ENCODE measurements around the gene TMEM74B.
"Not testable (repeated sequence)": the region's sequence is repeated elsewhere in the genome, so short reads cannot be mapped to it uniquely, and the experiment has no call there.

TMEM74B gene

DNA sequence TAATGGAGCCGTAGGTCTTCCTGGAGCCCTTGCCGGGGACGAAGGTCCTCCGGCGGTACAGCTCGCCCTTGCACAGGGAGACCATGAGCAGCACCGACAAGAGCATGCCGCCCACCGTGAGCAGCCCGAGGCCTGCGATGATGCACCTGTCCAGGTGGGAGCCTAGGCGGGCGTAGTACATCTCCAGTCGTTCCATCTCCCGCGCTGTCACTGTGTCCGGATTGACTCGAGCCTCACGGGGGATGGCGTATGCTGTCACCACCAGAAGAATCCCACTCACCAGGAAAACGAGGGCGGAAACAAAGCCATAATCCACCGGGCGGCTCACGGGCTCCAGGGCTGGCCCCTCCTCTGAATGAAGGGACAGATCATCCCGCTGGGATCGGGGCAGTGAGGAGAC lies 3.8 kb downstream of the TMEM74B start:
- DNase-seq (ENCODE audit: low read depth, low spot score) = no peak

DNA sequence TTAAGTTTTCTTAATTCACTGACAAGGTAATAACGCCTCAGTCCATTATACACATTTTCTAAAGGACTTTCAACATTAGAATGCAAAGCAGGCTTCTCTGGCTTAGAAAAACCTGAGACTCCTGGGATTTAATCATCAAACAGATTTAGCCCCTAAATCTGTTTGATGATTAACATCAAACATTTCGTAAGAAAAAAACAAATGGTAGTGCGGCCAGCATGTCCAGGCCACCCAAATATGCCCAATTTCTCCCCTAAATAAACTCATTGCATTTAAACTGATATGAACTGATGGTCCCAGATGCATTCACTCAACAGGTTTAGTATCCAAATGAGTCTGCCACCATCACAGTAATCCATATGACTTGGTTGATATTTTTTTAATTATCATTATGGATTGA lies 6.2 kb downstream of the TMEM74B start:
- no peak for DNase-seq (ENCODE audit: low read depth, low spot score)

DNA sequence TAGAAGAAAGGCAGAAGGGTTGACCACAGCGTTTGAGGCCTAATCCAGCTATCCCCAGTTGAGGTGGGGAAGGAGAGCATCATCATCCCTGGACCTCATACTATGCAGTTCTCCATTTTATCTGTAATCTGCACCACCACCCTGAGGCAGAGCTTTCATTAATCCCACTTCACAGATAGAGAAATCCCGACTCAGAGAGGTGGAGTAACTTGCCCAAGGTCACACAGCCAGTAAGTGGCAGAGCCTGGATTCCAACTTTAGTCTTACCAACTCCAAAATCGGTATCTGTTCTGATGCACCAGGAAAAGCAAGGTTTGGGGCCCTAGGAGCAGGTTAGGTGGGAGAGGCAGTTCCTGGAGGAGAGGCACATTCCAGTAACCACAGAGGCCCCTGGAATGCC lies 6.7 kb downstream of the TMEM74B start:
- no peak for DNase-seq (ENCODE audit: low read depth, low spot score)

DNA sequence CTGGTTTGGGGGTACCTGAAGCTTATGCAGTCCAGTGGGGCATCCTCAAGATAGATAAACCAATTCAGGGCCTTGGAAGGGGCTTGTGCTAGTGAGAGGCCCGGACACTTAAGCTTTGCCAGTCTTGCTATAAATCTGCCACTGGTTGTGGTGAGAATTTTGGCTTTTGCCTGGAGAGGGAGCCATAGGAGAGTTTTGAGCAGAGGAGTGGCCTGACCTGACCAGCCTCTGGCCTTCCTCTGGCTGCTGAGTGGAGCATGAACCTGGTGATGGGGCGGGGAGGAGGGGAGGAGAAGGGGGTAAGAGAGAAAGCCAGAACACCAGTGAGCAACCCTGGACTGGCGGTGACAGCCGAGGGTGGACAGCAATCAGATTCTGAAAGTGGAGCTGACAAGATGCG lies 7.1 kb downstream of the TMEM74B start:
- DNase-seq (ENCODE audit: low read depth, low spot score) = no peak

DNA sequence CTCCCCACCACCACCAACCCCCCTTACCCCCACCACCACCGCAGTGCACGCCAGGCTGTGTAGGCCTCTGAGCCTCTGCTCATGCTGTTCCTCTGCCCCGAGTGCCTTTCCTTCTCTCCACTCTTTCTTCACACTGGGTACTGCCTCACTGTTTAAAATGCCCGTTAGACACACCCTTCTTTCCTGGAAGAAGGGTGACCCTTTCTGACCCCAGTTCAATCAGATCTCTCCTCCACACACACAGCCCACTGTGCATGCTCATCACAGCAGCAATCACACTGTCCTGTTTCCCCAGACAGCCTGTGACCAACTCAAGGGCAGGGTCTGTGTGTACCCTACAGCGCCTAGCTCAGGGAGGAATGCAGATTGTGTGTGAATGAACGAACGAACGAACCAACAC lies 10.0 kb downstream of the TMEM74B start:
- DNase-seq (ENCODE audit: low read depth, low spot score) = no peak

DNA sequence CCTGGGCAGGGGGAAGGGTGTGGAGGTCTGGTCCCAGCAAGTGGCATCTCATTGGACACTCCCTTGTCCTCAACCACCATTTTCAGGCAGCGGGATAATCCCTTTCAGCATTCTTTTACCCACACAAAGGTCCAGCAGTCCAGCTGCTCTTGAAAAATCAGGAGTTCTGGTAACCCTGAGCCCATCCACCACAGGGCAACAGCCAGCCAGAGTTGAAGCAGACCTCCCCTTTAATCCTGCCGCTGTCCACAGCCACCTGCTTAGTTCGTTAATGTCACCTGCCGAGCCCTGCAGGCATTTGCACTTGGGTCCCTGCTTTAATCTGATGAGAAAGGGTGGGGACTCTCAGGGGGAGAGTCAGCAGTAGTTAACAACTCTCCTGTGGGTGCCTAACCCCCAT lies 11.1 kb downstream of the TMEM74B start:
- no peak for DNase-seq (ENCODE audit: low read depth, low spot score)

DNA sequence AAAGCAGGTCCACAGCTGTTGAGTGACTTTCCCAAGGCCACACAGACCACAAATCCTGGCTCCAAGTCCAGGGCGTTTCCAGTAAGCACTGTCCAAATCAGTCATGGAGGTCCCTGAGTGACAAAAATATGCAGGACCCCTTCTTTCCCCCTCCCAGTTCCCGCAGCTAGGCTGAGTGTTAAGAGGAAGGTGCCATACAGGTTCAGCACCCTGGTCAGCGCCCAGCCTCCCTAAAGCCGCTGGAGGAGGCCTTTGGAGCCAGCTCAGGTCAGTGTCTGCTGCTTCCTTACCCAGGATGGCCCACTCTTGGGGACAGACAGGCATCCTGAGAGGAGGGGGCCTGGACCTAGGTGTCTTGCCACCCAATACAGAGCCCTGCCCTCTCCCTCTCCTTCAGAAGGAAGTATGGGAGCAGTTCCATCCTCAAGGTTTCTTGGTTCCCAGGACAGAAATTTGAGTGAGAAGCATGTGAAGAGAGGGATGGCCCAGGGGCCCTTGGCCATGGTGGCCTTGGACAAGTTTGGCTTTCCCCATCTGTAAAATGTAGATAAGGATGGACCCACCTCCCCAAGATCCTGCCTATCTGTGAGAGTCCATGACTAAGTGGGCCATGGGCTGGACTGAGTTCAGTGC lies 13.2 kb downstream of the TMEM74B start:
- DNase-seq (ENCODE audit: low read depth, low spot score) = no peak

DNA sequence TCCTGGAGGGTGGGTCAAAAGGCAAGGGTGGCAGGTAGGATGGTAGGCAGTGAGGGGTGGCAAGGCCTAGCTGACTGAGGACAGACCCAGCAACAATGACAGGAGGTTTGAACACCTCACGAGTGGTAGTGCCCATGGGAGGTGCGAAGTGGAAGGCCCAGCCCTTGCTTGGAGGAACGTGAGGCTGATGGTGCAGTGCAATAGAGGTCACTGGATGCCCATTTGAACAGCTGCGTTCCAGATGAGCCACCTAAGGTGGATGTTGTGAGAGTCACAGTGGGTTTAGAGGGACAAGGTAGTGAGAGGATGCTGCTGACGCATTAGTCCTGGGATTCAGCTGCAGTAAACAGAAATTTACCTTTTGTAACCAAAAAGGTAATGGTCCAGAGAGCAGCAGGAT lies 15.6 kb downstream of the TMEM74B start:
- DNase-seq (ENCODE audit: low read depth, low spot score) = no peak

DNA sequence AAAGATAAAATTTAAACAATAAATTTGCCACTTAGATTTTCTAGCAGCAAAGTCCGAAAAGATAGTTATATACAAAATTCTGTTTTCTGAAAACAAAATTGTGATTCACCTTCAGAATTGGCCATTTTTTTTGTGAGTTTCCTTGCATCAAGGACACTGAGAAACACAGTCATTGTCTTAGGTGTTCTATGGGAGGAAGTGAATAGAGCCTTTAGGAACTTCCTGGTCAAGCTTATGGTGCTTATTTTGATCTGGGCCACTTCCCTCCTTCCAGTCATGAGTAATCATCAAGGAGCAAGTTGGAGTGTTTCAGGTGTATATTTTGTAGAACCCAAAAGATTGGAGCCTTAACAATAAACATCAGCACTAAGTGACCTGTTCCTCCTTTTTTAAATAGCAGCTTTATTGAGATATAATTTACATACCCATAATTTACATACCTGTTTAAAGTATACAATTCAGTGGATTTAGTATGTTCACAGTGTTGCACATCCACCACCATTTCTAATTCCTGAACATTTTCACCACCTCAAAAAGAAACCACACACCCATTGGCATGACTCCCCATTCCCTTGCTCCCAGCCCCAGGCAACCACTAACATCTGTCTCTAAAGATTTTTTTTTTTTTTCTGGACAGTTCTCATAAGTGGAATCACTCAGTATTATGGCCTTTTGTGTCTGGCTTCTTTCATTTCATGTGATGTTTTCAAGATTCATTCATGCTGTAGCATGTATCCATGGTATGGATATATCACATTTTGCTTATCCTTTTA lies 17.6 kb downstream of the TMEM74B start:
- no peak for DNase-seq (ENCODE audit: low read depth, low spot score)

DNA sequence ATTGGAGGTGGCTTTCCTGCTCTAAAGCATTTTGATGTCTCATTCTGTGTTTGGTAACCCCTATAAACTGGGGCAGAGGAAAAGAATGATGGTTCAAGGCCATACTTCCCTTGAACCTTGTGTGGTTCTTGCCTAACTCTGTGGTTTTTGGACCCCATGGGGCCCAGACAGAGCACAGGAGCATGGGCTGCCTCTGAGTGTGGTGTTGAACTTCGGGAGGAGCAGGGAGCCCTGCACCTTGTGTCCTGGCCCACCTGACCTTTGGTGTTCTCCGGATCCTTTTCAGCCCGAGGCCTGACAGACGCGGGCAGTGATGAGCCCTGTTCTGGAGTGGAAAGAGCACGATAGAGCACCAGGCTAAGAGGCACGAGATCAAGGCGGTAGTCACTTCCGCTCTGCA lies 18.8 kb downstream of the TMEM74B start:
- DNase-seq (ENCODE audit: low read depth, low spot score) = no peak

DNA sequence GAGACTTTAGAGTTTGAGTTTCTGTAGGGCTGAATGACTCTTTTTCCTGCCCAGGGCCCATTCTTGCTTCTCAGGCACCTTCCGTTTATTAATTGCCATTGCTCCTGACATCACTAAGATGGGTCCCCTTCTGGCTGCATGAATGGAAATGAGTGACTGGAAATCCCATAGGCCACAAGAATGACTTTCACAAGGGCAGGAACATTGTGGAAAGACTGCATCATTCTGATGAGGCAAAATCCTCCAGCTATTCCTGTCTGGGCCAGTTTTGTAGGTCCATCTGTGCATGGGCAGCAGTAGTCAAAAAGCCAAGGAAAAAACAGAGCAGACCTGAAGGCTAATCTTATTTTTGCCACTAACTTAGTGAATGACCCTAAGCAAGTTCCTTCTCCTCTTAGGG lies 19.3 kb downstream of the TMEM74B start:
- DNase-seq (ENCODE audit: low read depth, low spot score) = no peak

DNA sequence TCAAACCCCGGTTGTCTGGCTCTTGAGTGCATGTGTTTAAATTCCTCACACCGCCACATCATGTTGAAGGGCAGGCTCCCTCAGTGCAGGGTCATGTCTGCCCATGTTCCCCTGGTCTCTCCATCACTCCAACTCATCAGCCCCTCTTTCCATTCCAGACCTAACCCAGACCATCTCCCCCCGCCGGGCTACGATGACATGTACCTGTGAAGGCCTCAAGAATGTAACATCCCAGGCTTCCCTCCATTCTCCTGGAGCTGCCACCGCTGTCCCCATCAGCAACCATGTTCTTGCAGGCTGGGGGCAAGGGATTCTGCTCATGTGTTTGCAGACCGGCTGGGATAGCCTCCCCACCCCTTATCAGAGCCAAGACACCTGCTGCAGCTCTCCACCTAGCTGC lies 19.9 kb downstream of the TMEM74B start:
- DNase-seq (ENCODE audit: low read depth, low spot score) = no peak

DNA sequence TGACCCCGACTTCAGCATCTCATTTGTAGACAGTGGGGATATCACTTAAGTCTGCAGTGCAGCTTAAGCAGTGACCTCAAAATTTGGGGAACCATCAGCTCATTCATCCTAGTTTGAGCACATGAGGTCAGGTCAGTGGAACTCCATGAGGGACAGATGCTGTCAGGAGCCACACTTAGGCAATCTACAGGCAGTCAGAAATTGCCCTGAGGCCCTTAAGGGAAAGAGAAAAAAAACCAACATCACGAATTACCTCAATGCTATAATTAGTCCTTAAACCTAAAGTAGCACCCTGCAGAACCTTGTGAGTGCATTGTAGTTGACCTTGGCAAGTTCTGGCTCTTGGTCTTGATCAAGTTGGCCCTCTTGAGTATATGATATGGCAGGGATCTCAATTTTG lies 21.1 kb downstream of the TMEM74B start:
- DNase-seq (ENCODE audit: low read depth, low spot score) = no peak

DNA sequence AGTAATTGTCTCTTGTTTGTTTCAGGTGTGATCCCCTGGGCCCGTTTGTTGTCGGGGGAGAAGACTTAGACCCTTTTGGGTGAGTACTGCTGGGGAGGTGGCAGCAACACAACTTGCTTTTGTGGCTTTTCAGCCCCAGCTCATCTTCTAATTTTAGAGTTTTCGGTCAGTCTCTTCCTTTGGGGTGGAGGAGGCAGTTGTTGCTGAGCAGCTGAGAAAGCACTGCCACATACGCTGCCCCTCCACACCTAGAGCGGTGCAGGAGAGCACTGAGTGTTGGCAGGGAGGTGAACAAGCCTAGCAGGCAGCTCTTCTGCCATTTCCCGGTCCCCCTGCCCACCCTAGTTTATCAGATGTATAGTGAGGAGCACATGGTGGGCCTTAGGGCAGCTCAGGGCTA lies 21.7 kb downstream of the TMEM74B start:
- no peak for DNase-seq (ENCODE audit: low read depth, low spot score)

DNA sequence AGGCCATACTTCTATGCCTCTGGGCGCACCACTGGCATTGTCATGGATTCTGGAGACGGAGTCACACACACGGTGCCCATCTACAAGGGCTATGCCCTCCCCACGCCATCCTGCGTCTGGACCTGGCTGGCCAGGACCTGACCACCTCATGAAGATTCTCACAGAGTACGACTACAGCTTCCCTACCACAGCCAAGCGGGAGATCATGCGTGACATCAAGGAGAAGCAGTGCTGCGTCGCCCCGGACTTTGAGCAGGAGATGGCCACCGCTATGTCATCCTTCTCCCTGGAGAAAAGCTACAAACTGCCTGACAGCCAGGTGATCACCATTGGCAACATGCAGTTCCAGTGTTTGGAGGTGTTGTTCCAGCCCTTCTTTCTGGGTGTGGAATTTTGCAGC lies 23.8 kb downstream of the TMEM74B start:
- DNase-seq (ENCODE audit: low read depth, low spot score) = no peak

DNA sequence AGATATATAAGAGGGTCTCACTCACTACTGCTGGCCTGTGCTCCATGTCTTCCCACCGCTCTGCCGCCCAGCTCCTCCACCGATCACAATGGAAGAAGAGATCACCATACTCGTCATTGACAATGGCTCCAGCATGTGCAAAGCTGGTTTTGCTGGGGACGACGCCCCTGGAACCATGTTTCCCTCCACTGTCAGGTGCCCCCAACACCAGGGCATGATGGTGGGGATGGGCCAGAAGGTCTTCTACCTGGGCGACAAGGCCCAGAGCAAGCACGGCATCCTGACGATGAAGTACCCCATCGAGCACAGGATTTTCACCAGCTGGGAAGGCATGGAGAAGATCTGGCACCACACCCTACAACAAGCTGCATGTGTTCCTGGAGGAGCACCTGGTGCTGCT lies 24.3 kb downstream of the TMEM74B start:
- no peak for DNase-seq (ENCODE audit: low read depth, low spot score)

DNA sequence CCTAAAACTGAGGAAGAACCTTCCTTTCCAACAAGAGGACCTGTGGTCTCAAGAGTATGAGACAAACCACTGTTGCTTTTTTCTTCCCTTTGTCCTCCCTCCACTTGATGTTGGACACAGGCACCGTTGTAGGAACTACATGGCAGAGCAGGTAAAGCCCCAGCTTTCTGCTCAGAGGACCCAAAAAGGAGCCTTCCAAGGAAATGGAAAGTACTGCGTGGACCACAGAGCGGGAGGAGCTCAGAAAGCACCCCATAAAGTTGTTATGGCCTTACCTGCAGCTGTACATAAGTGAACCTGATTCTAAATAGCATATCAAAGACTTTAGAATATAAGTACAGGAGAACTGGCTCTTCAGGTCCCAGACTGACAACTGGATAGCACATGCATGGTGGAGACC lies 29.4 kb downstream of the TMEM74B start:
- DNase-seq (ENCODE audit: low read depth, low spot score) = no peak

DNA sequence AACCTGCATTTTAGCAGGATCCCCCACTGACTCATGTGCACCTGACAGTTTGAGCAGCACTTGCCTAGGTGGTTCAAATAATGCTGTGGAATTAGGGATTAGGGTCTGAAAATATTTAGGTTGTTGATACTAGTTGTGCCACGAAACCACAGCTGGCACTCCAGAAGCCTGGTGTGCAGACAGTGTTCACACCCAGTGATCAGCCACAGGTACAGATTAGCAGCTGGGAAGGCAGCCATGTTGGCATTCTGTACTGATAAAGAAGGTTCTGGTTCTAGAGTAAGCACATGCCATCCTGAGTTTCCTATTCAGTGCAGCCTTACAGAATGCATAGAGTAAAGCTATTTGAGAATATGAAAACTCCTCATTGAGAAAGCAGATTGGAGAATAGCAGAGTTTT lies 30.1 kb downstream of the TMEM74B start:
- DNase-seq (ENCODE audit: low read depth, low spot score) = no peak

DNA sequence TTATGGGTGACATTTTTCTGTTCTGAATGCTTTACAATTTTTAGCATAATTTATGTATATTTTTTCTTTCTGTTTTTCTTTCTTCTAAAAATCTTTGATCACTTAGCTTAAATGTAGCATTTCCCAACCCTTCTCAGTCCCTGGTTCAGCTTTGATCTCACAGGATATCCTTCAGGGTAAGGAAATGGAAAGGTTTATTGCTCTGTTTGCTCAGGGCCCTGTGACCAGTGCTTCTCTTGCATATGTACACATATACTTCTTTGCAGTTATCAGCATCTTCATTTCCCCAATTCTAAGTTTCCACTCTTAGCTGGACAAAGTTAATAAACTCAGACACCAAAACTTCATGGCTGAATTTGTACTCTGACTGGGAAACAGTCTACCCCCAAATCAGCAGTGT lies 30.6 kb downstream of the TMEM74B start:
- no peak for DNase-seq (ENCODE audit: low read depth, low spot score)

DNA sequence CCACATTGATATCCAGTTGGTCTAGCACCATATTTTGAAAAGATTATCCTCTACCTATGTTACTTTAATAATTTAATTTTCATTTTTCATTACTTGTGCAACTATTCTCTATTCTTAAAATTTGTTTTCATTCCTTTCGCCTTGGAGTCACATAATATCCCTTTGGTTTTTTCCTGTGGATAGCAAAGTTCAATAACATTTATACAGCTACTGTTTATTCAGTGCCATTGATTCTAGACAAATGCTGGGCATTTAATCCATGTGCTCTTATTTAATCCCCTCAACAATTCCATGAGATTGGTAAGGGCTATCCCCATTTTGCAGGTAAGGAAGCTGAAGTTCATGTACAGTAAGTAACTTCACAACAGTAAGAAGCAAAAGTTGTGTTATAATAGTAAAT lies 33.8 kb downstream of the TMEM74B start:
- no peak for DNase-seq (ENCODE audit: low read depth, low spot score)

DNA sequence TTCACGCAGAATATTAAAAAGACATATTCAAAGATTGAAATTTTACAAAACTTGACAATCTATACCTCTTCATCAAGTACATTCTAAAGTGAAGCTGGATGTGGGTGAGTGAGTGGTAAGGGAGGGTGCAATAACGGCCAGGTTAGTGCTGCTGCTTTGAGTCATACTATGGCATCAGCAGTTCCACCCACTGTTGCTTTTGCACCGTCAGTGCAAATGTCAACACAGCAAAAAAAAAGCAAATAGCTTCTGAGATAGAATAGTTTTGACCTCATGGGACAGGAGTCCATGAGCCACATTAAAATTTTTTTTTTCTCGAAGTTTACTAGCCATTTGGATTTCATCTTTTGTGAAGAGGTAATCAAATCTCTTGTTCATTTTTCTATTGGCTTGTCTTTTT lies 34.6 kb downstream of the TMEM74B start:
- DNase-seq (ENCODE audit: low read depth, low spot score) = no peak

DNA sequence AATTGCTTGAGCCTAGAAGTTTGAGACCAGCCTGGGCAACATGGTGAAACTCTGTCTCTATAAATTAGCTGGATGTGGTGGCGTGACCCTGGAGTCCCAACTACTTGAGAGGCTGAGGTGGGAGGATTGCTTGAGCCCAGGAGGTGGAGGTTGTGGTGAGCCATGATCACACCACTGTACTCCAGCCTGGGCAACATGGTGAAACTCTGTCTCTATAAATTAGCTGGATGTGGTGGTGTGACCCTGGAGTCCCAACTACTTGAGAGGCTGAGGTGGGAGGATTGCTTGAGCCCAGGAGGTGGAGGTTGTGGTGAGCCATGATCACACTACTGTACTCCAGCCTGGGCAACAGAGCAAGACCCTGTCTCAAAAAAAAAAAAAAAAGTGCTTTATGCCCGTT lies 35.0 kb downstream of the TMEM74B start:
- DNase-seq (ENCODE audit: low read depth, low spot score) = not testable (repeated sequence)

DNA sequence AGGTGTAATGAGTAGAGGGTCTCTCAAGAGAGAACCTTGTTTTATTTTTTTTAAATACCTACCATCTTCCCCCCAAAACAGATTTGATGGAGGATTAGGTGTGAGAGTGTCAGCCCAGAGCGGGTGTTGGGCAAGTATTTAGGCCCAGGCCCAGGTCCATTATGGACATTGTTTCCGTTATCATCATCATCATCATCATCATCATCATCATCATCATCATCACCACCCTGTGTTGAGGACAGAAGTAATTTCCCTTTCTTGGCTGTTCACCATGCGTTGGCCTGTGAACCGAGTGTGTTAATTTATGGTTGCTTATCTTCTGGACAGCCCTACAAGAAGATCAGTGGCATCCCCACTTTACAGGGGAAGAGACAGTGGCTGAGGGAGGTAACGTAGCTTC lies 37.8 kb downstream of the TMEM74B start:
- no peak for DNase-seq (ENCODE audit: low read depth, low spot score)

Data from activated CD4-positive, CD25-positive, alpha-beta regulatory T cell treated with anti-CD3 and anti-CD28 coated beads, Interleukin-2, amount 50 U/mL, for 16 hours (primary cell).